Gastroesophageal sphincter (tissue), 4 donors: Measurements from ENCODE around the gene RELT. TPM values are rescaled to one million over a fixed set of nuclear protein-coding genes. Genes with fewer than 3 reads are reported as not detected.

Source experiments
- ATAC-seq: fragments of 150-250 bp; one replicate; pipeline ENCODE4 v1.9.1; 2016; ENCODE audit warnings: mild to moderate bottlenecking, moderate library complexity
- H3K27ac ChIP-seq, 4 donors: fragments of 200-600 bp; sonication (generic) in 3 of 4; 1 replicate in 3 of 4; 2 replicates in 1 of 4; pipeline ENCODE4 v1.5.1; 2016 to 2019
- H3K27me3 ChIP-seq: fragments of 200-600 bp; sonication (generic); one replicate; pipeline ENCODE4 v1.5.1; 2019
- H3K36me3 ChIP-seq, 2 donors: fragments of 200-600 bp; sonication (generic); one replicate each; pipeline ENCODE4 v1.5.1; 2019; ENCODE audit warnings: control low read depth in 1 of 2
- H3K4me1 ChIP-seq, 3 donors: fragments of 200-600 bp; sonication (generic); 1 replicate in 2 of 3; 2 replicates in 1 of 3; pipeline ENCODE4 v1.5.1; 2016 to 2019; ENCODE audit warnings: control low read depth in 2 of 3
- H3K4me3 ChIP-seq, 2 donors: fragments of 200-600 bp; sonication (generic); one replicate each; pipeline ENCODE4 v1.5.1; 2019; ENCODE audit warnings: mild to moderate bottlenecking in 1 of 2, moderate library complexity in 1 of 2
- H3K9me3 ChIP-seq, 3 donors: fragments of 200-600 bp; sonication (generic); one replicate each; pipeline ENCODE4 v1.5.1; 2017 to 2019; ENCODE audit warnings: control low read depth in 2 of 3
- EP300 ChIP-seq: sonication (generic); formaldehyde crosslinking; IDR thresholded peaks from one replicate; pipeline ENCODE4 v1.6.1; 2017; ENCODE audit warnings: antibody characterized with exemption, mild to moderate bottlenecking
- POLR2A ChIP-seq, 2 donors: fragments of 450-650 bp; IDR thresholded peaks; one replicate each; pipeline ENCODE4 v1.6.1; 2017; ENCODE audit warnings: antibody characterized with exemption in 2 of 2, mild to moderate bottlenecking in 2 of 2, moderate library complexity in 1 of 2
- POLR2AphosphoS5 ChIP-seq: sonication (generic); formaldehyde crosslinking; IDR thresholded peaks from one replicate; pipeline ENCODE4 v1.6.1; 2017; ENCODE audit warnings: antibody characterized with exemption
- WGBS, 2 donors: methylation state at CpG; one replicate each; pipeline ENCODE4 v1.1.5; 2018; ENCODE audit warnings: low coverage in 1 of 2; 5-methylcytosine and 5-hydroxymethylcytosine counted together
- total RNA-seq, 4 donors: library from RNA; depleted of rRNA; stranded (reverse); fragments of >200 nt; gene quantifications; one replicate each; pipeline ENCODE4 v1.1.0, GENCODE V29; 2016
- TF ChIP-seq, protein P1 (sequence below), 4 experiments: fragments of 200-600 bp in 2 of 4; fragments of 450-650 bp in 2 of 4; sonication (generic) in 1 of 4; IDR thresholded peaks; one replicate each; pipeline ENCODE4 v1.5.1; 2017 to 2019; ENCODE audit warnings: antibody characterized with exemption in 4 of 4, mild to moderate bottlenecking in 2 of 4, moderate library complexity in 2 of 4

The RELT gene
- total RNA-seq, 4 donors from 2014 or later, result 2.3 to 5.7 (median 3.5) TPM

DNA sequence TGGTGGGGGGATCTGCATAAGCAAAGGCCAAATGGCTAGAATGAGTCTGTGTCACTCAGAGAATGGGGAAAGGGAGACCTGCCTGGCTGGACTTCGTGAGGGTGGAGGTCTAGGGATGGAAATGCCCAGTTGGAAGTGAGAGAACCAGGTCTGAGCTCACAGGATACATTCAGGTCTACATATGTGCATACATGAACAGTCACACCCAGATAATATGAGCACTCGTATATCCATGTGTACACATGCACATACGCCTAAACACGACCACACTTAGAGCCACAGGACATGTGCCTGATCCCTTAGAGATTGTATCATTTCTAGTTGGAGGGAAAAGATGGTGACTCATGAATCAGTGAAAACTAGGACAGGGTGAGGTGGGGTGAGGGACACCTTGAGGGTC lies 21.1 kb upstream of the RELT start:
- no peaks in the 10 kb centered on the region for H3K27me3 ChIP-seq
- ATAC-seq, result no peak
- peaks cover 0 to 40% (median 0%) of the 10 kb centered on the region in 3 donors for H3K4me1 ChIP-seq
- H3K27ac ChIP-seq, result no peak overlapping the region
- H3K36me3 ChIP-seq, result peaks cover 0 to 76% of the 10 kb centered on the region in 2 donors
- WGBS, 2 donors, result 92 to 100% methylated on average over 1 to 2 of the region's 4 CpGs
- TF ChIP-seq EP300 (no peak), POLR2AphosphoS5 (no peak), POLR2A (IDR thresholded peaks at IDR 0.05) (no peak)
- TF ChIP-seq, protein P1, sequence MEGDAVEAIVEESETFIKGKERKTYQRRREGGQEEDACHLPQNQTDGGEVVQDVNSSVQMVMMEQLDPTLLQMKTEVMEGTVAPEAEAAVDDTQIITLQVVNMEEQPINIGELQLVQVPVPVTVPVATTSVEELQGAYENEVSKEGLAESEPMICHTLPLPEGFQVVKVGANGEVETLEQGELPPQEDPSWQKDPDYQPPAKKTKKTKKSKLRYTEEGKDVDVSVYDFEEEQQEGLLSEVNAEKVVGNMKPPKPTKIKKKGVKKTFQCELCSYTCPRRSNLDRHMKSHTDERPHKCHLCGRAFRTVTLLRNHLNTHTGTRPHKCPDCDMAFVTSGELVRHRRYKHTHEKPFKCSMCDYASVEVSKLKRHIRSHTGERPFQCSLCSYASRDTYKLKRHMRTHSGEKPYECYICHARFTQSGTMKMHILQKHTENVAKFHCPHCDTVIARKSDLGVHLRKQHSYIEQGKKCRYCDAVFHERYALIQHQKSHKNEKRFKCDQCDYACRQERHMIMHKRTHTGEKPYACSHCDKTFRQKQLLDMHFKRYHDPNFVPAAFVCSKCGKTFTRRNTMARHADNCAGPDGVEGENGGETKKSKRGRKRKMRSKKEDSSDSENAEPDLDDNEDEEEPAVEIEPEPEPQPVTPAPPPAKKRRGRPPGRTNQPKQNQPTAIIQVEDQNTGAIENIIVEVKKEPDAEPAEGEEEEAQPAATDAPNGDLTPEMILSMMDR (IDR thresholded peaks at IDR 0.05), result no peak
- H3K4me3 ChIP-seq, result no peak overlapping the region
- no peaks in the 10 kb centered on the region for H3K9me3 ChIP-seq

DNA sequence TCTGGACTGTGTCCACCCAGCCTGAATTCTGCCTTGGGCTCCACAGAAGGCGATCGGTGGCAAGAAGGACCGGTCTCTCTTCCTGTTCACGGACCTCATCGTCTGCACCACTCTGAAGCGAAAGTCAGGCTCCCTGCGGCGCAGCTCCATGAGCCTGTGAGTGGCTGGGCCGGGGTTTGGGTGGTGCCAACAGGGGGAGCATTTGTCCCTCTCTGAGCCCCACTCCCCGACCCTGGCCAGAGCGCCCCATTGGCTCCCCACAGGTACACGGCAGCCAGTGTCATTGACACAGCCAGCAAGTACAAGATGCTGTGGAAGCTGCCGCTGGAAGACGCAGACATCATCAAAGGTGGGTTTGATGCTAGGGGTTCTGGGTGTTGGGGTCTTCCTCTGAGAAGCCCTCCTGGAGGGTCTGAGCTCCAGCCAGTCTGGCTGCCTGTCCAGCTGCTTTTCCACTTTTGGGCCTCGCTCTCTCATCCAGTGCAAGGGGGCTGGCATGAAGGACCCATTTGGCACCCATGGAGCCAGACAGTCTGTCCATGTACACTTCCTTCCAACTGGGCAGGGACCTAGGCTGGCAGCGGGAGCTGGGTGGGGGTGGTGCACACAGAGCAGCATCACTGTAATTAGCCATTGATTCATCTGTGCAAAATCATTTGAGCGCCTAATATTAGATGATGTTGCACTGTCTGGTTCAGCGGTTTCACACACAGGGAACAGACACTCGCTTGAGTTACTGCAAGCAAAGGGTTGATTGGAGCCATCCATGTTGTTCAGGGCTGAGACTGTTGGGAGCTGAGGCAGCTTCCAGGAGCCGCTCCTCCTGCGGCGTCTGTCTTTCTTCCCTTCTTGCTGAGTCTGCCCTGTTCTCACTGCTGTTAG lies 19.0 kb upstream of the RELT start:
- Histone ChIP-seq H3K27ac (no peak overlapping the region), H3K27me3 (no peaks in the 10 kb centered on the region), H3K36me3 (peaks cover 0 to 95% of the 10 kb centered on the region in 2 donors), H3K4me3 (no peak overlapping the region), H3K4me1 (peaks cover 0 to 29% (median 0%) of the 10 kb centered on the region in 3 donors), H3K9me3 (no peaks in the 10 kb centered on the region)
- WGBS, 2 donors, result 73 to 76% methylated on average over 2 to 3 of the region's 22 CpGs
- no peak for ATAC-seq
- no peak for TF ChIP-seq POLR2AphosphoS5
- TF ChIP-seq, protein P1 (IDR thresholded peaks at IDR 0.05), result no peak
- TF ChIP-seq POLR2A (IDR thresholded peaks at IDR 0.05), result no peak
- TF ChIP-seq EP300, result no peak

DNA sequence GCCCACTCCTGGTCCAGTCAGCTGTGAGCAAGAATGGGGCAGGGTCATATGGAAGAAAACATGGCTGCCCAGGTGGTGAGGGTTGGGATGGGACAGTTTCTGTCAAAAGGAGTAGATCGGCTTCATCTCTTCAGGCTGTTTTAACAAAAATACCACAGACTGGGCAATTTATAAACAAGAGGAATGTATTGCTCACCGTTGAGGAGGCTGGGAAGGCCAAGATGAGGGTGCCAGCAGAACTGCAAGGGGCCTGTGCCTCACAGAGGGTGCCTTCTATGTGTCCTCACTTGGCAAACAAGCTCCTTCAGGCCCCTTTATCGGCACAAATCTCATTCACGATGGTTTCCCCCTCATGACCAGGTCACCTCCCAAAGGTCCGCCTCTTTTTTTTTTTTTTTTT lies 18.1 kb upstream of the RELT start:
- TF ChIP-seq EP300 (no peak), POLR2A (IDR thresholded peaks at IDR 0.05) (no peak), POLR2AphosphoS5 (no peak)
- TF ChIP-seq, protein P1 (IDR thresholded peaks at IDR 0.05), result no peak
- ATAC-seq, result no peak
- H3K4me3 ChIP-seq, result no peak overlapping the region
- peaks cover 0 to 95% of the 10 kb centered on the region in 2 donors for H3K36me3 ChIP-seq
- no peak overlapping the region for H3K27ac ChIP-seq
- no peaks in the 10 kb centered on the region for H3K9me3 ChIP-seq
- no peaks in the 10 kb centered on the region for H3K27me3 ChIP-seq
- peaks cover 0 to 29% (median 0%) of the 10 kb centered on the region in 3 donors for H3K4me1 ChIP-seq
- 43 to 59% methylated on average over 3 to 5 of the region's 5 CpGs for WGBS, 2 donors

DNA sequence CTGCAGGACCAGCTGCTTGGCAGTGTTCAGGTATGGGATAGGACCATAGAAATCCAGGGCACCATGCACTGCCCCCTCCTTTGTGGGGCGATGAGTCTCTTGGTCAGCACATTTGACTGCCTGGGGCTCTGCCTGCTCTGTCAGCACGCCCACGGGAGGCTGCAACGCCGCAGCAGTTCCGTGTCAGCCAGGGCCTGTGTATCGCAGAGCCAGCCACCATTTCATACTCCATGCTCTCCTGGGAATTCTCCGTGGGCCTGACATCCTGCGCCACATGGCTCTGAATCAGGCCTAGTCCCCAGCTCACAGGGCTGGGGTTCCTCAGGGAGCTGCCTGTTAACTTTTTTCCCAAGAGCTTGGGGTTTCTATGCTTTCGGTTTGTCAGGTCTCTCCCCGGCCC lies 16.9 kb upstream of the RELT start:
- no CpG with 5 or more reads among the region's 11 CpGs for WGBS, 2 donors

More for the DNA sequence above, 16.9 kb upstream of the RELT start:
- peak overlapping the region in 3 of 4 donors; percentile 27 to 37 (median 27) for H3K27ac ChIP-seq
- H3K27me3 ChIP-seq, result no peaks in the 10 kb centered on the region
- peak; percentile 52 for ATAC-seq
- no peaks in the 10 kb centered on the region for H3K9me3 ChIP-seq
- no peak for TF ChIP-seq POLR2A (IDR thresholded peaks at IDR 0.05)
- TF ChIP-seq EP300, result no peak
- TF ChIP-seq, protein P1 (IDR thresholded peaks at IDR 0.05), result no peak
- TF ChIP-seq POLR2AphosphoS5, result no peak
- H3K4me1 ChIP-seq, result peaks cover 0 to 29% (median 0%) of the 10 kb centered on the region in 3 donors
- peaks cover 0 to 96% of the 10 kb centered on the region in 2 donors for H3K36me3 ChIP-seq
- H3K4me3 ChIP-seq, result no peak overlapping the region
